Measurements from ENCODE around the gene SV2C.

The SV2C gene

DNA sequence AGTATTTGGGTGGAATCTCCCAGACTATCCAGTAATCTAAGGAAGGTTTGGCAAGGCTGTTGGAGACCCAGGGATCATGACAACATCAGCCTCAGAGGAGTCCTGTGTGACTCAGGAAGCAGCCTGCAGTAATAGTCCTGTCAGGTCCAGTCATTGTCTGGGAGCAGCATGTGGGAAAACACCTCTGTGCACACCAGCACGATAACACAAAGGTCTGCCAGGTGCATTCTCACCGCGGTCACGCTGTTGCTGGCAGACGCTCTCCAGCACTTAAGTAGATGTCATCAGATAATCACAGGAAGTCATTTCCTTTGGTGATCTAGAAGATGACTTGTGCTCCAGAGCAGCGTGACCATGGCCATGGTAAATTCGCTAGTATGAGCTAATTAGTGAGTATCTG lies 220.7 kb downstream of the SV2C start:
- no peaks in the 10 kb centered on the region for H3K9me3 Mint-ChIP-seq
- TF ChIP-seq, protein P1, sequence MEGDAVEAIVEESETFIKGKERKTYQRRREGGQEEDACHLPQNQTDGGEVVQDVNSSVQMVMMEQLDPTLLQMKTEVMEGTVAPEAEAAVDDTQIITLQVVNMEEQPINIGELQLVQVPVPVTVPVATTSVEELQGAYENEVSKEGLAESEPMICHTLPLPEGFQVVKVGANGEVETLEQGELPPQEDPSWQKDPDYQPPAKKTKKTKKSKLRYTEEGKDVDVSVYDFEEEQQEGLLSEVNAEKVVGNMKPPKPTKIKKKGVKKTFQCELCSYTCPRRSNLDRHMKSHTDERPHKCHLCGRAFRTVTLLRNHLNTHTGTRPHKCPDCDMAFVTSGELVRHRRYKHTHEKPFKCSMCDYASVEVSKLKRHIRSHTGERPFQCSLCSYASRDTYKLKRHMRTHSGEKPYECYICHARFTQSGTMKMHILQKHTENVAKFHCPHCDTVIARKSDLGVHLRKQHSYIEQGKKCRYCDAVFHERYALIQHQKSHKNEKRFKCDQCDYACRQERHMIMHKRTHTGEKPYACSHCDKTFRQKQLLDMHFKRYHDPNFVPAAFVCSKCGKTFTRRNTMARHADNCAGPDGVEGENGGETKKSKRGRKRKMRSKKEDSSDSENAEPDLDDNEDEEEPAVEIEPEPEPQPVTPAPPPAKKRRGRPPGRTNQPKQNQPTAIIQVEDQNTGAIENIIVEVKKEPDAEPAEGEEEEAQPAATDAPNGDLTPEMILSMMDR (IDR thresholded peaks at IDR 0.05; ENCODE audit: unreplicated experiment in 3 of 3) = no peak
- H3K36me3 Mint-ChIP-seq (ENCODE audit: low read depth) = no peaks in the 10 kb centered on the region
- H3K27ac Mint-ChIP-seq = no peak overlapping the region
- peaks cover 4% of the 10 kb centered on the region for H3K4me1 Mint-ChIP-seq
- H3K27me3 Mint-ChIP-seq (ENCODE audit: low read depth) = no peaks in the 10 kb centered on the region
- H3K4me3 Mint-ChIP-seq = no peak overlapping the region

DNA sequence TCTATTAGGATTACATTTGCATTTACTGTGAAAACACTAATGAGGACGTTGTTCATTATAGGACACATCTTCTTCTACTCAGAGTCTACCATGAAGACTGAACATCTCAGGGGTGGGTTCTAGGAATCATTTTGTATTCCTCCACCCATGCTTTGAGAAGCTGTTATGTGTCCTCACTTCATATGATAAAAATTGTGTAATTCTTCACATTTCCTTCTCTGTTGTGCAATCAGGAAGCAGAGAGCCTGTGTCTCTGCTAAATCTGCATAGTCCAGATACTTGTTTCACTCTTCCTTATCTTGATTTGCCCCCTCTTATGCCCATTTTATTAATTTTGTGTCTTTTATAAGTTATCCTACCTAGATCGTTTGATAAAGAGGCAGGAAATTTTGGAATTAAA lies 222.1 kb downstream of the SV2C start:
- Mint-ChIP-seq H3K9me3 (no peaks in the 10 kb centered on the region), H3K27ac (no peak overlapping the region), H3K4me3 (no peak overlapping the region), H3K27me3 (ENCODE audit: low read depth) (no peaks in the 10 kb centered on the region), H3K4me1 (peaks cover 4% of the 10 kb centered on the region), H3K36me3 (ENCODE audit: low read depth) (no peaks in the 10 kb centered on the region)
- TF ChIP-seq, protein P1 (IDR thresholded peaks at IDR 0.05; ENCODE audit: unreplicated experiment in 3 of 3) = no peak

DNA sequence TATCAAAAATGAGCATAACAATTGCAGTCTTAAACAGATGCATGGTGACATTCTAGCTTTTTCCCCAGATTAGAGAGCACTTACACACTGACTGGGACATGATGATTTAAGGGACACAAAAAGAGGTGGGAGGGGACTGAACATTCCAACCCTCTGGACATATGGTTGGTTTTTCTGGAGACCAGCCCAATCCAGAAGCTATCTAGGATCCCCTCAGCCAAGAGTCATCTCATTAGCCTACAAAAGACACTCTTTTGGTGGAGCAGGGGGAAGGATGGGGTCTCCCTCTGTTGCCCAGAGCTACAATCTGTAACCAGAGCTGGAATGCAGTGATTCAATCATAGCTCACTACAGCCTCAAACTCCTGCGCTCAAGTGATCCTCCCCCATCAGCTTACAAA lies 222.6 kb downstream of the SV2C start:
- Mint-ChIP-seq H3K27me3 (ENCODE audit: low read depth) (no peaks in the 10 kb centered on the region), H3K4me1 (peaks cover 4% of the 10 kb centered on the region), H3K4me3 (no peak overlapping the region), H3K27ac (no peak overlapping the region), H3K9me3 (no peaks in the 10 kb centered on the region), H3K36me3 (ENCODE audit: low read depth) (no peaks in the 10 kb centered on the region)
- TF ChIP-seq, protein P1 (IDR thresholded peaks at IDR 0.05; ENCODE audit: unreplicated experiment in 3 of 3) = no peak

DNA sequence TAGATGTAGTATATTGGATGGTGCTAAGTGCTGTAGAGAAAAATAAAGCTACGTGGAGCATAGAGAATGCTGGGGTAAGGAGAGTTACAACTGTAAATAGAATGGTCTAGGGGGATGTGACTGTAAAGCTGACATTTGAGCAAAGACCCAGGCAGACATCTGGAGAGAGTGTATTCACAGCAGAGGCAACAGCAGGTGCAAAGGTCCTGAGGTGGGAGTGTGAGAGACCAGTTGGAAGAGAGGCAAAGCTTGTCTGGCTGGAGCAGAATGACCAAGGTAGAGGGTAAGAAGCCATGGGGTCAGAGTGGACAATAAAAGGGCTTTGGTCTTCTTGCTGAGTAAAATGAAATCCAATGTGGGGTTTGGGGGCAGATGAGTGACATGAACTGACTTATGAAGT lies 227.0 kb downstream of the SV2C start:
- Mint-ChIP-seq H3K4me1 (peaks cover 4% of the 10 kb centered on the region), H3K36me3 (ENCODE audit: low read depth) (no peaks in the 10 kb centered on the region), H3K4me3 (no peak overlapping the region), H3K27ac (no peak overlapping the region), H3K9me3 (no peaks in the 10 kb centered on the region), H3K27me3 (ENCODE audit: low read depth) (no peaks in the 10 kb centered on the region)
- TF ChIP-seq, protein P1 (IDR thresholded peaks at IDR 0.05; ENCODE audit: unreplicated experiment in 3 of 3) = no peak

DNA sequence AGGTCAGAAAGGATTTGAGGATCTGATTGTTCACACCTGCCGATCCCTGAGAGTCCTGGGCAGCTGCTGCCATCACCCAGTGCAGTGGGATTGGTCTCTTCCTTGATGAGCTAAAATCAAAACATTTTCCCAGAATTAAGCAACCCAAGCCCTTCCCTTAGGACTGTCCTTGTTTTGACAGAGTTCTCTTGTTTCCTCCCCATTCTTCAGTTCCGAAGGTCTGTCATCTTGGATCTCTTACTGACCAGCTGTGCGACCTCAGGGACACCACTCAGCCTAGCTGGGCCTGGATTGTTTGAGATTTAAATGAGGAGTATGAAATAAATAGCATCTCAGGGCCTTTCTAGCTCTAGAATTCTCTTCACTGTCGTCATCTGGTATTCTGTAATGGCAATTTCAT lies 229.6 kb downstream of the SV2C start:
- Mint-ChIP-seq H3K4me3 (no peak overlapping the region), H3K27me3 (ENCODE audit: low read depth) (no peaks in the 10 kb centered on the region)

DNA sequence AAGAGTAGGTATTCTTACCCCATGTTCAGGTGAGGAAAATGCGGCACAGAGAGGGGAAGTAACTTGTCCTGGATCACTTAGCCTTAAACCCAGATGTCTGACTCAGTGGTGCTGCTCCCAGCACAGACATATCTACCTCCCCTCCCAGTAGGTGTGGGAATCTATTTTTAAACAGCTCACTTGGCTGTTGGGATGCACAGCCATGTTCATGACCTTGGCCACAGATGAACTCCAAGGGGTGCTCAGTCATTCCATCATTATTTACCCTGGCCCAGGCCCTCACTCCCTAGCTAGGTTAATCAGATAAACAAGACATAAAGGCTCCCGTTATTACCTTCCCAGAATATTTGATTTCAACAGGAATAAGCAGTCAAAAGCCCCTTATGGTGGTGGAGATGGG lies 231.5 kb downstream of the SV2C start:
- no peaks in the 10 kb centered on the region for H3K9me3 Mint-ChIP-seq
- H3K27ac Mint-ChIP-seq = no peak overlapping the region
- H3K27me3 Mint-ChIP-seq (ENCODE audit: low read depth) = peaks cover 3% of the 10 kb centered on the region
- TF ChIP-seq, protein P1 (IDR thresholded peaks at IDR 0.05; ENCODE audit: unreplicated experiment in 3 of 3) = no peak
- no peaks in the 10 kb centered on the region for H3K4me1 Mint-ChIP-seq
- H3K4me3 Mint-ChIP-seq = no peak overlapping the region
- H3K36me3 Mint-ChIP-seq (ENCODE audit: low read depth) = no peaks in the 10 kb centered on the region

More for the DNA sequence above, 229.6 kb downstream of the SV2C start:
- no peaks in the 10 kb centered on the region for H3K9me3 Mint-ChIP-seq
- H3K4me1 Mint-ChIP-seq = no peaks in the 10 kb centered on the region
- TF ChIP-seq, protein P1 (IDR thresholded peaks at IDR 0.05; ENCODE audit: unreplicated experiment in 3 of 3) = no peak
- H3K27ac Mint-ChIP-seq = no peak overlapping the region
- no peaks in the 10 kb centered on the region for H3K36me3 Mint-ChIP-seq (ENCODE audit: low read depth)

Measured in nephron (organoid).